H1 (cell line): ENCODE data around the gene MACROD2. TPM values are rescaled to one million over a fixed set of nuclear protein-coding genes. Genes with fewer than 3 reads are reported as not detected.

ENCODE experiments used
- CTCF ChIA-PET: fragments of 300-600 bp; sonication (Branson Sonifier 250); formaldehyde crosslinking; loops from one replicate; lab custom pipeline; 2021; ENCODE audit not compliant: partially characterized antibody; lab: Charles Lee
- POLR2A ChIA-PET: fragments of 300-600 bp; sonication (Branson Sonifier 250); formaldehyde crosslinking; loops from one replicate; lab custom pipeline; 2021; ENCODE audit warnings: inconsistent platforms; ENCODE audit not compliant: partially characterized antibody; lab: Charles Lee
- DNase-seq, 2 experiments: peaks; one replicate each; pipeline versions ENCODE4 v3.0.0 to v3.0.0-alpha.2; 2010 to 2022; ENCODE audit warnings: low spot score in 2 of 2, low read depth in 1 of 2, mixed read lengths in 1 of 2
- FAIRE-seq: peaks from 2 replicates; lab custom pipeline; 2011; peaks lifted over from hg19 to GRCh38; lab: Jason Lieb, UNC
- H2AFZ ChIP-seq: 2 replicates; pipeline ENCODE4 v1.8.1; 2012; ENCODE audit warnings: low read length, inconsistent platforms
- H2AK5ac ChIP-seq: 2 replicates; pipeline ENCODE4 v1.6.1; 2013; ENCODE audit warnings: low read depth, low read length
- H2BK120ac ChIP-seq: replicated peaks from 2 replicates; pipeline ENCODE3; 2013; ENCODE audit warnings: low read depth, low read length, inconsistent platforms
- H2BK12ac ChIP-seq: 2 replicates; pipeline ENCODE4 v1.6.1; 2013; ENCODE audit warnings: low read depth, low read length
- H2BK15ac ChIP-seq: 2 replicates; pipeline ENCODE4 v1.6.1; 2013; ENCODE audit warnings: low read length
- H2BK20ac ChIP-seq: 2 replicates; pipeline ENCODE4 v1.6.1; 2013; ENCODE audit warnings: low read length
- H2BK5ac ChIP-seq: 2 replicates; pipeline ENCODE4 v1.6.1; 2013; ENCODE audit warnings: low read depth, low read length
- H3K14ac ChIP-seq: 2 replicates; pipeline ENCODE4 v1.6.1; 2013; ENCODE audit warnings: inconsistent platforms; ENCODE audit not compliant: insufficient read length
- H3K18ac ChIP-seq: 2 replicates; pipeline ENCODE4 v1.6.1; 2013; ENCODE audit warnings: low read length; ENCODE audit errors: extremely low read depth
- H3K23ac ChIP-seq: 2 replicates; pipeline ENCODE4 v1.6.1; 2013; ENCODE audit warnings: inconsistent platforms; ENCODE audit not compliant: insufficient read length
- H3K23me2 ChIP-seq: 2 replicates; pipeline ENCODE4 v1.6.1; 2013; ENCODE audit warnings: low read depth, low read length
- H3K27ac ChIP-seq: 2 replicates; pipeline ENCODE4 v1.6.1; 2011; ENCODE audit warnings: low read depth, low read length, inconsistent platforms
- H3K27me3 ChIP-seq, 4 experiments: replicated peaks in 1 of 4; 1 replicate in 1 of 4; 2 replicates in 3 of 4; pipeline versions ENCODE4 v1.6.1 to v1.8.1; 2011 to 2013; ENCODE audit warnings: low read length in 3 of 4, mild to moderate bottlenecking in 3 of 4, inconsistent platforms in 2 of 4, mixed read lengths in 2 of 4, moderate library complexity in 1 of 4; ENCODE audit not compliant: control insufficient read depth in 3 of 4, insufficient read depth in 3 of 4; ENCODE audit errors: extremely low read depth in 1 of 4
- H3K36me3 ChIP-seq, 4 experiments: 2 replicates each; pipeline versions ENCODE4 v1.6.1 to v1.8.1; 2011 to 2013; ENCODE audit warnings: mild to moderate bottlenecking in 4 of 4, low read length in 3 of 4, moderate library complexity in 2 of 4, control low read depth in 1 of 4, inconsistent platforms in 1 of 4; ENCODE audit not compliant: insufficient read depth in 4 of 4, control insufficient read depth in 2 of 4
- H3K4ac ChIP-seq: replicated peaks from 2 replicates; pipeline ENCODE3; 2013; ENCODE audit warnings: low read length, low read depth, mixed read lengths, inconsistent platforms; ENCODE audit not compliant: insufficient read length
- H3K4me1 ChIP-seq, 4 experiments: replicated peaks in 1 of 4; 1 replicate in 1 of 4; 2 replicates in 3 of 4; pipeline versions ENCODE4 v1.6.1 to v1.8.1; 2011 to 2013; ENCODE audit warnings: low read length in 3 of 4, inconsistent platforms in 2 of 4, mixed read lengths in 1 of 4; ENCODE audit not compliant: insufficient read depth in 4 of 4, control insufficient read depth in 3 of 4
- H3K4me2 ChIP-seq, 2 experiments: 2 replicates each; pipeline versions ENCODE4 v1.6.1 to v1.8.1; 2011 to 2013; ENCODE audit warnings: low read depth in 2 of 2, low read length in 2 of 2, control low read depth in 1 of 2, inconsistent platforms in 1 of 2, mild to moderate bottlenecking in 1 of 2; ENCODE audit not compliant: insufficient read depth in 1 of 2
- H3K4me3 ChIP-seq, 4 experiments: fragments of 200-600, 300-600 bp in 1 of 4; sonication (generic), shearing (Covaris generic), sonication (Bioruptor Twin) in 1 of 4; 2 replicates each; pipeline versions ENCODE4 v1.5.1 to v1.8.1; 2011 to 2016; ENCODE audit warnings: low read length in 4 of 4, low read depth in 3 of 4, control low read depth in 2 of 4, inconsistent platforms in 2 of 4, mild to moderate bottlenecking in 2 of 4, mixed read lengths in 1 of 4, moderate library complexity in 1 of 4; ENCODE audit not compliant: insufficient read depth in 2 of 4; ENCODE audit errors: extremely low read depth in 1 of 4
- H3K56ac ChIP-seq: replicated peaks from 2 replicates; pipeline ENCODE3; 2013; ENCODE audit warnings: low read depth, mild to moderate bottlenecking, mixed read lengths, low read length, inconsistent platforms; ENCODE audit not compliant: insufficient read length
- H3K79me1 ChIP-seq: 2 replicates; pipeline ENCODE4 v1.6.1; 2013; ENCODE audit warnings: low read depth, low read length, control low read depth
- H3K79me2 ChIP-seq, 2 experiments: 2 replicates each; pipeline versions ENCODE4 v1.6.1 to v1.8.1; 2012 to 2013; ENCODE audit warnings: low read length in 2 of 2, mild to moderate bottlenecking in 2 of 2, inconsistent platforms in 1 of 2; ENCODE audit not compliant: insufficient read depth in 2 of 2, control insufficient read depth in 1 of 2
- H3K9ac ChIP-seq, 4 experiments: replicated peaks in 1 of 4; 1 replicate in 1 of 4; 2 replicates in 3 of 4; pipeline versions ENCODE4 v1.6.1 to v1.8.1; 2011 to 2013; ENCODE audit warnings: low read depth in 3 of 4, low read length in 3 of 4, control low read depth in 2 of 4, mild to moderate bottlenecking in 2 of 4, moderate library complexity in 2 of 4, inconsistent platforms in 1 of 4; ENCODE audit errors: extremely low read depth in 1 of 4
- H3K9me3 ChIP-seq, 2 experiments: 2 replicates each; pipeline versions ENCODE4 v1.6.1 to v1.8.1; 2012 to 2013; ENCODE audit warnings: mild to moderate bottlenecking in 2 of 2, moderate library complexity in 2 of 2, control low read depth in 1 of 2, inconsistent platforms in 1 of 2, low read depth in 1 of 2, low read length in 1 of 2, mixed read lengths in 1 of 2; ENCODE audit not compliant: insufficient read depth in 2 of 2
- H4K20me1 ChIP-seq, 2 experiments: replicated peaks in 1 of 2; 2 replicates each; pipeline versions ENCODE3 to v1.8.1; 2011 to 2013; ENCODE audit warnings: inconsistent platforms in 2 of 2, low read length in 2 of 2, mild to moderate bottlenecking in 1 of 2; ENCODE audit not compliant: insufficient read depth in 2 of 2, control insufficient read depth in 1 of 2
- H4K5ac ChIP-seq: 2 replicates; pipeline ENCODE4 v1.6.1; 2013; ENCODE audit warnings: low read length, low read depth, mixed read lengths, inconsistent platforms; ENCODE audit not compliant: insufficient read length
- H4K8ac ChIP-seq: 2 replicates; pipeline ENCODE4 v1.8.0; 2013; ENCODE audit warnings: mild to moderate bottlenecking, moderate library complexity, low read length, inconsistent platforms; ENCODE audit not compliant: insufficient read depth; ENCODE audit errors: extremely low read depth
- H4K91ac ChIP-seq: replicated peaks from 2 replicates; pipeline ENCODE3; 2013; ENCODE audit warnings: low read length, mixed read lengths, inconsistent platforms; ENCODE audit not compliant: insufficient read length
- BACH1 ChIP-seq: IDR thresholded peaks from 2 replicates; pipeline ENCODE4 v1.6.1; 2012; ENCODE audit warnings: low read length, improper control_type of control experiment
- CHD2 ChIP-seq: IDR thresholded peaks from 2 replicates; pipeline ENCODE4 v1.6.1; 2012; ENCODE audit warnings: low read length, improper control_type of control experiment
- EGR1 ChIP-seq: IDR thresholded peaks from 2 replicates; pipeline ENCODE4 v1.6.1; 2011; ENCODE audit warnings: low read depth, low read length, borderline replicate concordance
- EZH2 ChIP-seq: fragments of 200-600 bp; sonication (generic); IDR thresholded peaks from 2 replicates; pipeline ENCODE4 v1.7.1; 2012; ENCODE audit warnings: low read depth, mild to moderate bottlenecking, moderate library complexity, low read length, inconsistent platforms; ENCODE audit not compliant: severe bottlenecking
- HDAC2 ChIP-seq, 2 experiments: fragments of 300-600 bp in 1 of 2; sonication (generic) in 1 of 2; IDR thresholded peaks; 2 replicates each; pipeline ENCODE4 v1.6.1; 2011 to 2012; ENCODE audit warnings: low read depth in 2 of 2, low read length in 2 of 2, mild to moderate bottlenecking in 2 of 2, moderate library complexity in 2 of 2, borderline replicate concordance in 1 of 2, inconsistent platforms in 1 of 2
- JUN ChIP-seq: IDR thresholded peaks from 2 replicates; pipeline ENCODE4 v1.6.1; 2011; ENCODE audit warnings: low read depth, mild to moderate bottlenecking, improper control_type of control experiment, low read length
- RBBP5 ChIP-seq: IDR thresholded peaks from 2 replicates; pipeline ENCODE4 v1.7.1; 2012; ENCODE audit warnings: low read depth, mild to moderate bottlenecking, inconsistent platforms, low read length, moderate library complexity, borderline replicate concordance
- SIX5 ChIP-seq: IDR thresholded peaks from 2 replicates; pipeline ENCODE4 v1.6.1; 2011; ENCODE audit warnings: mild to moderate bottlenecking, low read depth, low read length
- SP4 ChIP-seq: IDR thresholded peaks from 2 replicates; pipeline ENCODE4 v1.6.1; 2012; ENCODE audit warnings: low read length, inconsistent platforms
- SUZ12 ChIP-seq: fragments of 200-600 bp; sonication (generic); IDR thresholded peaks from 2 replicates; pipeline ENCODE4 v1.6.1; 2012; ENCODE audit warnings: mild to moderate bottlenecking, inconsistent platforms, low read length, moderate library complexity, mixed read lengths
- TAF1 ChIP-seq: IDR thresholded peaks from 2 replicates; pipeline ENCODE4 v1.6.1; 2011; ENCODE audit warnings: mild to moderate bottlenecking, low read depth, low read length
- TBP ChIP-seq: IDR thresholded peaks from 2 replicates; pipeline ENCODE4 v1.6.1; 2011; ENCODE audit warnings: low read depth, low read length, improper control_type of control experiment
- TEAD4 ChIP-seq: IDR thresholded peaks from 2 replicates; pipeline ENCODE4 v1.6.1; 2012; ENCODE audit warnings: low read depth, low read length, inconsistent platforms, mixed read lengths
- YY1 ChIP-seq: IDR thresholded peaks from 2 replicates; pipeline ENCODE4 v1.6.1; 2011; ENCODE audit warnings: low read depth, mild to moderate bottlenecking, low read length
- WGBS, 2 experiments: shearing (Covaris generic) in 1 of 2; methylation state at CpG; one replicate each; pipeline versions ENCODE4 v1.1.6 to v1.1.7; 2013 to 2015; ENCODE audit warnings: low lambda C conversion rate in 2 of 2, mixed read lengths in 2 of 2, inconsistent platforms in 1 of 2, low coverage in 1 of 2, missing lambda C conversion rate in 1 of 2; ENCODE audit not compliant: insufficient replicate concordance in 2 of 2, insufficient coverage in 1 of 2, insufficient read length in 1 of 2; ENCODE audit errors: extremely low coverage in 1 of 2, missing lambda C conversion rate in 1 of 2; 5-methylcytosine and 5-hydroxymethylcytosine counted together
- polyA plus RNA-seq, 7 experiments: library from polyadenylated mRNA; depleted of rRNA in 3 of 7; stranded (reverse) in 5 of 7; unstranded in 2 of 7; fragments of >200 nt in 5 of 7; fragments of 200-250 nt in 2 of 7; gene quantifications; 1 replicate in 5 of 7; 2 replicates in 1 of 7; 4 replicates in 1 of 7; pipeline versions ENCODE4 v1.2.1 to v1.2.3, GENCODE V29; 2011 to 2013; ENCODE audit warnings: missing spikeins in 2 of 7, mixed read lengths in 2 of 7
- total RNA-seq: library from RNA; stranded (reverse); fragmentation: NEBNext Ultra II Directional; extraction: Animal tissue kit (Norgen Biotek cat#: 25700); gene quantifications from 2 replicates; pipeline ENCODE4 v1.2.1, GENCODE V29; 2021

MACROD2 gene
- total and polyA plus RNA-seq, 2 of the 8 experiments (the other 6 are each of a cell fraction or from before 2014, with no cell fraction given) = 0.70 to 3.9 TPM

DNA sequence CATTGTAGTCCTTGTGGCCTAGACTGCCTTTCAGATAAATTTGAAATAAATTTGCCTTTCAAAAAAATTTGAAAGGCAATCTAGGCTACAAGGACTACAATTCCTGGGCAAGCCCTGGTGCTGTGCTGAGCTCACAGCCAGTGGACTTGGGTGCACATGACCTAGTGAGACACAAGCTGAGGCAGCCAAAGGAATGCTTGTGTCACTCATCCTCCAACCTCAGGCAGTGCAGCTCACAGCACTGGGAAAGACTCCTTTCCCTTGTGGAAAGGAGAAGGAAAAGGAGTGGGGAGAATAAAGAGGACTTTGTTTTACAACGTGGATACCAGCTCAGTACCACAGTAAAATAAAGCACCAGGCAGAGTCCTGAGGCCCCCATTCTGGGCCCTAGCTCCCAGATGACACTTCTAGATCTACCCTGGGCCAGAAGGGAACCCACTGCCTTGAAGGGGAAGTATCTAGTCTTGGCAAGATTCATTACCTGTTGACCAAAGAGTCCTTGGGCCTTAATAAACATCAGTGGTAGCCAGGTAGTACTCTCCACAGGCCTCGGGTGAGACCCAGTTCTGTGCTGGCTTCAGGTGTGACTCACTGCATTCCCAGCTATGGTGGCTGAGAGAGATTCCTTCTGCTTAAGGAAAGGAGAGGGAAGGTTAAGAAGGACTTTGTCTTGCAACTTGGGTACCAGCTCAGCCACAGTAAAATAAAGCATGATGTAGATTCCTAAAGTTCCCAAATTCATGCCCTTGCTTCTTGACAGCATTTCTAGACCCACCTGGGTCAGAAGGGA, 1001.8 kb downstream of the MACROD2 start:
- Histone ChIP-seq H3K18ac (no peak overlapping the region), H2BK12ac (no peak overlapping the region), H2BK20ac (no peak overlapping the region), H3K56ac (no peak overlapping the region), H4K20me1 (no peaks in the 10 kb centered on the region), H3K27me3 (no peaks in the 10 kb centered on the region), H3K79me2 (no peaks in the 10 kb centered on the region), H2AK5ac (no peak overlapping the region), H2BK120ac (no peak overlapping the region), H2BK15ac (no peak overlapping the region), H3K9ac (no peak overlapping the region), H4K8ac (no peak overlapping the region), H3K4ac (no peak overlapping the region), H3K23ac (no peak overlapping the region), H3K14ac (no peak overlapping the region), H3K4me3 (no peak overlapping the region), H3K4me1 (no peaks in the 10 kb centered on the region), H2BK5ac (no peak overlapping the region), H4K91ac (no peak overlapping the region), H3K36me3 (no peaks in the 10 kb centered on the region), H4K5ac (no peak overlapping the region), H3K9me3 (peaks cover 3% of the 10 kb centered on the region in 2 experiments; a peak in 1 of 4 replicates), H3K23me2 (no peaks in the 10 kb centered on the region; the same call in 1 of the 2 replicates), H3K4me2 (no peak overlapping the region), H3K79me1 (no peaks in the 10 kb centered on the region), H3K27ac (no peak overlapping the region), H2AFZ (no peak overlapping the region)
- TF ChIP-seq BACH1 (no peak), TBP (no peak), YY1 (no peak), HDAC2 (IDR thresholded peaks at IDR 0.05; ENCODE audit: borderline replicate concordance in 1 of 2, low read depth in 2 of 2, low read length in 2 of 2) (no peak), CHD2 (no peak), SUZ12 (no peak), TEAD4 (no peak), SIX5 (no peak), EZH2 (no peak), EGR1 (no peak), TAF1 (no peak), SP4 (no peak), JUN (no peak), RBBP5 (no peak)
- DNase-seq (no peak), FAIRE-seq (no peak)
- POLR2A ChIA-PET = no interaction called here
- WGBS, 2 experiments = 100% methylated on average over 2 of the region's 2 CpGs; no CpG with 5 or more reads in 1 of the 2 experiments
- CTCF ChIA-PET = interaction anchor here (1.2 kb wide), 1 partner anchor 109 kb away, joined by 5 read pairs; no protein-coding TSS in a partner anchor
